ENCODE measurements around the gene TPX2. TPM values are rescaled to one million over a fixed set of nuclear protein-coding genes. Genes with fewer than 3 reads are reported as not detected.

The TPX2 gene, protein sequence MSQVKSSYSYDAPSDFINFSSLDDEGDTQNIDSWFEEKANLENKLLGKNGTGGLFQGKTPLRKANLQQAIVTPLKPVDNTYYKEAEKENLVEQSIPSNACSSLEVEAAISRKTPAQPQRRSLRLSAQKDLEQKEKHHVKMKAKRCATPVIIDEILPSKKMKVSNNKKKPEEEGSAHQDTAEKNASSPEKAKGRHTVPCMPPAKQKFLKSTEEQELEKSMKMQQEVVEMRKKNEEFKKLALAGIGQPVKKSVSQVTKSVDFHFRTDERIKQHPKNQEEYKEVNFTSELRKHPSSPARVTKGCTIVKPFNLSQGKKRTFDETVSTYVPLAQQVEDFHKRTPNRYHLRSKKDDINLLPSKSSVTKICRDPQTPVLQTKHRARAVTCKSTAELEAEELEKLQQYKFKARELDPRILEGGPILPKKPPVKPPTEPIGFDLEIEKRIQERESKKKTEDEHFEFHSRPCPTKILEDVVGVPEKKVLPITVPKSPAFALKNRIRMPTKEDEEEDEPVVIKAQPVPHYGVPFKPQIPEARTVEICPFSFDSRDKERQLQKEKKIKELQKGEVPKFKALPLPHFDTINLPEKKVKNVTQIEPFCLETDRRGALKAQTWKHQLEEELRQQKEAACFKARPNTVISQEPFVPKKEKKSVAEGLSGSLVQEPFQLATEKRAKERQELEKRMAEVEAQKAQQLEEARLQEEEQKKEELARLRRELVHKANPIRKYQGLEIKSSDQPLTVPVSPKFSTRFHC
- 22.6 and 25.5 TPM in 2 replicates for total RNA-seq
- long read RNA-seq, transcript TPX2-201 (18 exons, 3,497 nt): major isoform, 79 of 181 reads
- long read RNA-seq, partial matches to known transcripts: 74 of 181 reads
- long read RNA-seq, other reads (novel, unspliced or antisense): 28 of 181 reads

DNA sequence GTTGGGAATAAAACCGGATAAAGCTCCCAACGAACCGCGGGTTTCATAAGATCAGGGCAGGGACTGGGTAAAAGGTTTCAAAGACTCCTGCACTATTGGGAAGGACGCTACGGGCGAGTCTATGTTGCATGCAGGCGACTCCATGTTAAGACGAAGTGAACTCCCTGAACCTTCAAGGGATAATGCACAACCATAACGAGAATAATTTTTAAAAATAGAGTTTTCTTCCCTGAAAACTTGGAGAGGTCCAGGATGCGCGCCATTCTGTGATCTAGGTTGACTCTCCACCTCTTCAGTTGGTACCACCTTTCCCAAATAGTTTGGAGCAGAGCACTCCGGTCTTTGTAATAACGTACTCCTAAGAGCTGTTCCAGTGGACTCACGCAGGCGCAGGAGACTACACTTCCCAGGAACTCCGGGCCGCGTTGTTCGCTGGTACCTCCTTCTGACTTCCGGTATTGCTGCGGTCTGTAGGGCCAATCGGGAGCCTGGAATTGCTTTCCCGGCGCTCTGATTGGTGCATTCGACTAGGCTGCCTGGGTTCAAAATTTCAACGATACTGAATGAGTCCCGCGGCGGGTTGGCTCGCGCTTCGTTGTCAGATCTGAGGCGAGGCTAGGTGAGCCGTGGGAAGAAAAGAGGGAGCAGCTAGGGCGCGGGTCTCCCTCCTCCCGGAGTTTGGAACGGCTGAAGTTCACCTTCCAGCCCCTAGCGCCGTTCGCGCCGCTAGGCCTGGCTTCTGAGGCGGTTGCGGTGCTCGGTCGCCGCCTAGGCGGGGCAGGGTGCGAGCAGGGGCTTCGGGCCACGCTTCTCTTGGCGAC is at the start of gene TPX2:
Gene TPX2 (plus strand): TSS at position 562 of the 821 bp plus-strand sequence. CDS start 18,187 bp downstream, outside the sequence.
- H3K27ac Mint-ChIP-seq (ENCODE audit: unreplicated experiment): no peak within 1 kb of the TSS
- H3K4me3 Mint-ChIP-seq (ENCODE audit: unreplicated experiment): no peak within 1 kb of the TSS
- TF ChIP-seq, protein P1, sequence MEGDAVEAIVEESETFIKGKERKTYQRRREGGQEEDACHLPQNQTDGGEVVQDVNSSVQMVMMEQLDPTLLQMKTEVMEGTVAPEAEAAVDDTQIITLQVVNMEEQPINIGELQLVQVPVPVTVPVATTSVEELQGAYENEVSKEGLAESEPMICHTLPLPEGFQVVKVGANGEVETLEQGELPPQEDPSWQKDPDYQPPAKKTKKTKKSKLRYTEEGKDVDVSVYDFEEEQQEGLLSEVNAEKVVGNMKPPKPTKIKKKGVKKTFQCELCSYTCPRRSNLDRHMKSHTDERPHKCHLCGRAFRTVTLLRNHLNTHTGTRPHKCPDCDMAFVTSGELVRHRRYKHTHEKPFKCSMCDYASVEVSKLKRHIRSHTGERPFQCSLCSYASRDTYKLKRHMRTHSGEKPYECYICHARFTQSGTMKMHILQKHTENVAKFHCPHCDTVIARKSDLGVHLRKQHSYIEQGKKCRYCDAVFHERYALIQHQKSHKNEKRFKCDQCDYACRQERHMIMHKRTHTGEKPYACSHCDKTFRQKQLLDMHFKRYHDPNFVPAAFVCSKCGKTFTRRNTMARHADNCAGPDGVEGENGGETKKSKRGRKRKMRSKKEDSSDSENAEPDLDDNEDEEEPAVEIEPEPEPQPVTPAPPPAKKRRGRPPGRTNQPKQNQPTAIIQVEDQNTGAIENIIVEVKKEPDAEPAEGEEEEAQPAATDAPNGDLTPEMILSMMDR (IDR thresholded peaks at IDR 0.05): peak; percentile 20
- DNase-seq (ENCODE audit: extremely low spot score, unreplicated experiment): peak; percentile 97
- no peaks in the 10 kb centered on the region for H3K27me3 Mint-ChIP-seq (ENCODE audit: unreplicated experiment)
- H3K9me3 Mint-ChIP-seq (ENCODE audit: unreplicated experiment): no peaks in the 10 kb centered on the region
- no peaks in the 10 kb centered on the region for H3K36me3 Mint-ChIP-seq (ENCODE audit: unreplicated experiment)
- peaks cover 4% of the 10 kb centered on the region for H3K4me1 Mint-ChIP-seq (ENCODE audit: unreplicated experiment)

DNA sequence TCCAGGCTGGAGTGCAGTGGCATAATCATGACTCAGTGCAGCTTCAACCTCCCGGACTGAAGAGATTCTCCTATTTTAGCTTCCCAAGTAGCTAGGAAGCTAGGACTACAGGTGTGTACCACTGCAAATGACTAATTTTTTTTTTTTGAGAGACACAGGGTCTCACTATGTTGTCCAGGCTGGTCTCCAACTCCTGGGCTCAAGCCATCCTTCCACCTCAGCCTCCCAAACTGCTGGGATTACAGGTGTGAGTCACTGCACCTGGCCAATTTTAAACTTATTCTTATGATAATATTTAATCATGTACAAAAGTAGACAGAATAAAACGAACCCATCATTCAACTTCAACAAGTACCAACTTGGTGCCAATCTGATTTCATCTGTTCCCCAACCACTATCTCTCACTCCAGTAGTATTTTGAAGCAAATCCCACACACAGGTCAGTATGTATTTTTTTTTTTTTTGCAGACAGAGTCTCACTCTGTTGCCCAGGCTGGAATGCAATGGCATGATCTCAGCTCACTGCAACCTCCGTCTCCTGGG is 48.9 kb upstream of the TPX2 start:
- TF ChIP-seq, protein P1 (IDR thresholded peaks at IDR 0.05): no peak
- no peaks in the 10 kb centered on the region for H3K9me3 Mint-ChIP-seq (ENCODE audit: unreplicated experiment)
- H3K27ac Mint-ChIP-seq (ENCODE audit: unreplicated experiment): peak overlapping the region; percentile 55
- H3K36me3 Mint-ChIP-seq (ENCODE audit: unreplicated experiment): peaks cover 27% of the 10 kb centered on the region
- H3K27me3 Mint-ChIP-seq (ENCODE audit: unreplicated experiment): no peaks in the 10 kb centered on the region
- H3K4me3 Mint-ChIP-seq (ENCODE audit: unreplicated experiment): no peak overlapping the region
- peaks cover 36% of the 10 kb centered on the region for H3K4me1 Mint-ChIP-seq (ENCODE audit: unreplicated experiment)
- no peak for DNase-seq (ENCODE audit: extremely low spot score, unreplicated experiment)

DNA sequence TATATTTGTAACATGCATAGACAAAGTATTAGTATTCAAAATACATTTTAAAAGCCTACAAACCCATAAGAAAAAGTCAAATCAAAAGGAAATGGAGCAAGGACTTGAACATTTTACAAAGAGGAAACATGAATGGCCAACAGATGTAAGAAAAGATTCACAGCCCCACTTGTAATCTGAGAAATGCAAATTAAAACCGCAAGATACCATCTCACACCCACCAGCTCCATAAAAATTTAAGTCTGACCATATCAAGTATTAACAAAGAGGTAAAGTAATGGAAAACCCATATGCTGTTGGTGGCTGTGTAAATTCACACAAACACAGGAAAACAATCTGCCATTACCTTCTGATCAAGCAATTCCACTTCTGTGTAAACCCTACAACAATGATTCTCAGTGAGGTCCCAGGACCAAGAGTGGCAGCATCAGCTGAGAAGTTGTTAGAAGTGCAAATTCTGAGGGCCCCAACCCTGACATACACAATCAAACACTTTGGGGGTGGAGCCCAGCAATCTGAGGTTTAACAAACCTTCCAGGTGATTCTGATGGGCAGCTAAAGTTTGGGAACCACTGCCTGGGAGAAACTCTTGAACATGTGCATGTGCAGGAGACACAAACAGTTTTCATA is 47.3 kb upstream of the TPX2 start:
- Mint-ChIP-seq H3K36me3 (ENCODE audit: unreplicated experiment) (peaks cover 19% of the 10 kb centered on the region), H3K27ac (ENCODE audit: unreplicated experiment) (peak overlapping the region; percentile 74), H3K4me3 (ENCODE audit: unreplicated experiment) (no peak overlapping the region), H3K4me1 (ENCODE audit: unreplicated experiment) (peaks cover 44% of the 10 kb centered on the region), H3K27me3 (ENCODE audit: unreplicated experiment) (no peaks in the 10 kb centered on the region), H3K9me3 (ENCODE audit: unreplicated experiment) (no peaks in the 10 kb centered on the region)
- DNase-seq (ENCODE audit: extremely low spot score, unreplicated experiment): no peak
- TF ChIP-seq, protein P1 (IDR thresholded peaks at IDR 0.05): no peak

DNA sequence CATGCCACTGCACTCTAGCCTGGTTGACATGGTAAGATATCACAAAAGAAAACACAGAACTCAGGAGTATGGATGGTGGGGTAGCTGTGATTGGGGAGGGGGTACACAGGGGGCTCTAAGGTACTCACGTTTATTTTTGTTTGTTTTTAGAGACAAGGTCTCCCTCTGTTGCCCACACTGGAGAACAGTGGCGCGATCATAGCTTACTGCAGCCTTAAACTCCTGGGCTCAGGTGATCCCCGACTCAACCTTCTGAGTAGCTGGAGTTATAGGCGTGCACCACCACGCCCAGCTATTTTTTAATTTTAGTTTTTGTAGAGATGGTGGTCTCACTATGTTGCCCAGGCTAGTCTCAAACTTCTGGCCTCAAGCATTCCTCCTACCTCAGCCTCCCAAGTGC is 45.7 kb upstream of the TPX2 start:
- Mint-ChIP-seq H3K4me1 (ENCODE audit: unreplicated experiment) (peaks cover 44% of the 10 kb centered on the region), H3K9me3 (ENCODE audit: unreplicated experiment) (no peaks in the 10 kb centered on the region), H3K27me3 (ENCODE audit: unreplicated experiment) (no peaks in the 10 kb centered on the region), H3K36me3 (ENCODE audit: unreplicated experiment) (peaks cover 14% of the 10 kb centered on the region), H3K27ac (ENCODE audit: unreplicated experiment) (no peak overlapping the region), H3K4me3 (ENCODE audit: unreplicated experiment) (no peak overlapping the region)
- no peak for DNase-seq (ENCODE audit: extremely low spot score, unreplicated experiment)
- TF ChIP-seq, protein P1 (IDR thresholded peaks at IDR 0.05): no peak

All from osteocyte (in vitro differentiated cells).